ENCODE results near the gene RSPH10B2. TPM values are rescaled to one million over a fixed set of nuclear protein-coding genes. Genes with fewer than 3 reads are reported as not detected.

Gene RSPH10B2
- total and polyA plus RNA-seq, 2 experiments from 2014 or later, result 0.29 to 1.1 TPM

GRCh38 chr7:6729492-6730342, 24.2 kb upstream of the RSPH10B2 start (continued):
- TF ChIP-seq REST (IDR thresholded peaks at IDR 0.05; ENCODE audit: unreplicated experiment), result no peak
- TF ChIP-seq EZH2 (IDR thresholded peaks at IDR 0.05; ENCODE audit: low read depth, unreplicated experiment), result no peak
- no peak for TF ChIP-seq ZNF462 (CRISPR knock-in tag; IDR thresholded peaks at IDR 0.05)
- no peak for TF ChIP-seq STAT1 (IDR thresholded peaks at IDR 0.05; ENCODE audit: unreplicated experiment)
- TF ChIP-seq NANOG (IDR thresholded peaks at IDR 0.05; ENCODE audit: borderline replicate concordance), result peak; percentile 33; the same call in 1 of the 2 replicates

All from GM23338 (cell line).